Neuronal stem cell (in vitro differentiated cells): ENCODE results near the gene KHDRBS1.
"Not testable (repeated sequence)": the region's sequence is repeated elsewhere in the genome, so short reads cannot be mapped to it uniquely, and the experiment has no call there.

ENCODE experiments used
- DNase-seq: peaks from one replicate; pipeline ENCODE4 v3.0.0-alpha.2; 2013; ENCODE audit warnings: low spot score
- H2AFZ ChIP-seq: one replicate; pipeline ENCODE4 v1.6.1; 2013; ENCODE audit warnings: mild to moderate bottlenecking, low read length, inconsistent platforms
- H2AK5ac ChIP-seq: 2 replicates; pipeline ENCODE4 v1.6.1; 2013; ENCODE audit warnings: low read depth, mild to moderate bottlenecking, inconsistent platforms, low read length, moderate library complexity, mixed read lengths
- H2BK120ac ChIP-seq: 2 replicates; pipeline ENCODE4 v1.6.1; 2013; ENCODE audit warnings: low read depth, mild to moderate bottlenecking, inconsistent platforms, low read length, moderate library complexity, mixed read lengths
- H2BK12ac ChIP-seq: one replicate; pipeline ENCODE4 v1.6.1; 2013; ENCODE audit warnings: low read length, inconsistent platforms
- H2BK15ac ChIP-seq: 2 replicates; pipeline ENCODE4 v1.6.1; 2013; ENCODE audit warnings: mild to moderate bottlenecking, low read length, inconsistent platforms, mixed read lengths
- H2BK5ac ChIP-seq: one replicate; pipeline ENCODE4 v1.6.1; 2013; ENCODE audit warnings: inconsistent platforms, mild to moderate bottlenecking, low read length, moderate library complexity
- H3K14ac ChIP-seq: one replicate; pipeline ENCODE4 v1.6.1; 2013; ENCODE audit warnings: low read length, inconsistent platforms
- H3K18ac ChIP-seq: 2 replicates; pipeline ENCODE4 v1.6.1; 2013; ENCODE audit warnings: low read length, inconsistent platforms
- H3K23ac ChIP-seq: 2 replicates; pipeline ENCODE4 v1.6.1; 2013; ENCODE audit warnings: low read depth, mild to moderate bottlenecking, mixed read lengths, low read length, inconsistent platforms; ENCODE audit not compliant: poor library complexity
- H3K27ac ChIP-seq: replicated peaks from 3 replicates; pipeline ENCODE4 v1.5.1; 2013; ENCODE audit warnings: low read length, inconsistent platforms
- H3K27me3 ChIP-seq, 3 experiments: 2 replicates each; pipeline ENCODE4 v1.6.1; 2013; ENCODE audit warnings: low read length in 3 of 3, mild to moderate bottlenecking in 2 of 3, inconsistent platforms in 1 of 3, low read depth in 1 of 3, mixed read lengths in 1 of 3, moderate library complexity in 1 of 3; ENCODE audit not compliant: control insufficient read depth in 3 of 3, insufficient read depth in 3 of 3
- H3K36me3 ChIP-seq, 2 donors: replicated peaks in 1 of 2; 2 replicates each; pipeline ENCODE4 v1.6.1; 2013; ENCODE audit warnings: low read length in 2 of 2; ENCODE audit not compliant: control insufficient read depth in 2 of 2, insufficient read depth in 2 of 2
- H3K4ac ChIP-seq: 2 replicates; pipeline ENCODE4 v1.6.1; 2013; ENCODE audit warnings: inconsistent platforms, mild to moderate bottlenecking, low read length, moderate library complexity
- H3K4me1 ChIP-seq, 2 donors: 1 replicate in 1 of 2; 2 replicates in 1 of 2; pipeline ENCODE4 v1.6.1; 2013; ENCODE audit warnings: low read length in 2 of 2, low read depth in 1 of 2; ENCODE audit not compliant: control insufficient read depth in 2 of 2, insufficient read depth in 1 of 2
- H3K4me2 ChIP-seq: one replicate; pipeline ENCODE4 v1.6.1; 2013; ENCODE audit warnings: mild to moderate bottlenecking, low read length, inconsistent platforms; ENCODE audit not compliant: insufficient read depth, poor library complexity, severe bottlenecking
- H3K4me3 ChIP-seq, 2 donors: 2 replicates each; pipeline ENCODE4 v1.5.1; 2013; ENCODE audit warnings: low read length in 2 of 2, mild to moderate bottlenecking in 2 of 2, inconsistent platforms in 1 of 2, moderate library complexity in 1 of 2
- H3K79me1 ChIP-seq: one replicate; pipeline ENCODE4 v1.6.1; 2013; ENCODE audit warnings: low read depth, mild to moderate bottlenecking, inconsistent platforms, low read length, moderate library complexity
- H3K9ac ChIP-seq: one replicate; pipeline ENCODE4 v1.6.1; 2013; ENCODE audit warnings: mild to moderate bottlenecking, low read depth, low read length, inconsistent platforms; ENCODE audit not compliant: poor library complexity
- H3K9me3 ChIP-seq, 2 donors: replicated peaks in 1 of 2; 2 replicates each; pipeline versions ENCODE3 to v1.6.1; 2013; ENCODE audit warnings: low read length in 2 of 2, mild to moderate bottlenecking in 2 of 2, inconsistent platforms in 1 of 2, low read depth in 1 of 2, mixed read lengths in 1 of 2, moderate library complexity in 1 of 2; ENCODE audit not compliant: control insufficient read depth in 2 of 2, insufficient read depth in 1 of 2
- H4K8ac ChIP-seq: one replicate; pipeline ENCODE4 v1.6.1; 2013; ENCODE audit warnings: low read depth, mild to moderate bottlenecking, inconsistent platforms, low read length, moderate library complexity
- H4K91ac ChIP-seq: one replicate; pipeline ENCODE4 v1.6.1; 2013; ENCODE audit warnings: low read length, low read depth, mild to moderate bottlenecking, inconsistent platforms; ENCODE audit not compliant: poor library complexity
- WGBS, 2 donors: extraction: QIAGEN DNeasy Blood & Tissue Kit; methylation state at CpG; one replicate each; pipeline ENCODE4 v1.1.7; 2013; ENCODE audit warnings: missing lambda C conversion rate in 2 of 2, mixed read lengths in 1 of 2; ENCODE audit not compliant: insufficient read length in 2 of 2, insufficient replicate concordance in 1 of 2; ENCODE audit errors: extremely low coverage in 2 of 2; 5-methylcytosine and 5-hydroxymethylcytosine counted together

KHDRBS1 gene

GRCh38 chr1:31991182-31991581, 22.5 kb upstream of the KHDRBS1 start:
- H3K27me3 ChIP-seq = peaks cover 0 to 15% (median 0%) of the 10 kb centered on the region in 3 experiments
- H3K27ac ChIP-seq = no peak overlapping the region
- no peak overlapping the region for H2BK15ac ChIP-seq
- H3K79me1 ChIP-seq = no peaks in the 10 kb centered on the region
- H3K9me3 ChIP-seq = no peaks in the 10 kb centered on the region
- H3K18ac ChIP-seq = no peak overlapping the region
- no peak overlapping the region for H3K9ac ChIP-seq
- no peak overlapping the region for H4K91ac ChIP-seq
- H2BK12ac ChIP-seq = no peak overlapping the region
- no peak overlapping the region for H2BK120ac ChIP-seq
- no peak overlapping the region for H3K23ac ChIP-seq
- H3K4ac ChIP-seq = no peak overlapping the region
- H3K14ac ChIP-seq = no peak overlapping the region
- H4K8ac ChIP-seq = no peak overlapping the region
- no peak overlapping the region for H3K4me2 ChIP-seq
- H2AFZ ChIP-seq = no peak overlapping the region
- no peak overlapping the region for H2AK5ac ChIP-seq
- no peak overlapping the region for H3K4me3 ChIP-seq
- no CpG with 5 or more reads among the region's 1 CpG for WGBS, 2 donors
- H3K4me1 ChIP-seq = peaks cover 8% of the 10 kb centered on the region in 2 donors
- no peak for DNase-seq
- H3K36me3 ChIP-seq = no peaks in the 10 kb centered on the region
- H2BK5ac ChIP-seq = no peak overlapping the region

- H2BK120ac ChIP-seq = no peak overlapping the region
- H3K18ac ChIP-seq = no peak overlapping the region
- no peaks in the 10 kb centered on the region for H3K79me1 ChIP-seq
- no peak overlapping the region for H2BK5ac ChIP-seq
- H4K91ac ChIP-seq = no peak overlapping the region
- no peak overlapping the region for H2BK12ac ChIP-seq
- no peaks in the 10 kb centered on the region for H3K9me3 ChIP-seq
- no peak overlapping the region for H3K23ac ChIP-seq
- H3K9ac ChIP-seq = no peak overlapping the region
- H3K14ac ChIP-seq = no peak overlapping the region
- no peak overlapping the region for H2AK5ac ChIP-seq
- peaks cover 0 to 10% (median 0%) of the 10 kb centered on the region in 3 experiments for H3K27me3 ChIP-seq
- H2AFZ ChIP-seq = no peak overlapping the region
- H3K36me3 ChIP-seq = no peaks in the 10 kb centered on the region
- WGBS, 2 donors = no CpG with 5 or more reads among the region's 3 CpGs
- no peak overlapping the region for H3K4ac ChIP-seq
- no peak for DNase-seq
- no peak overlapping the region for H3K4me3 ChIP-seq
- H3K4me1 ChIP-seq = no peaks in the 10 kb centered on the region
- no peak overlapping the region for H4K8ac ChIP-seq
- H3K27ac ChIP-seq = no peak overlapping the region
- no peak overlapping the region for H2BK15ac ChIP-seq
- no peak overlapping the region for H3K4me2 ChIP-seq
Observed at GRCh38 chr1:31995263-31995662, 18.4 kb upstream of the KHDRBS1 start.

- not testable (repeated sequence) for H3K36me3 ChIP-seq, H2BK5ac ChIP-seq, H3K4me2 ChIP-seq, H3K9ac ChIP-seq, H2BK15ac ChIP-seq, H3K23ac ChIP-seq, H3K27me3 ChIP-seq, H3K14ac ChIP-seq, H2BK120ac ChIP-seq, H3K18ac ChIP-seq, H3K27ac ChIP-seq, H4K91ac ChIP-seq, H4K8ac ChIP-seq, H2AFZ ChIP-seq, DNase-seq, H2BK12ac ChIP-seq, H3K4me3 ChIP-seq, H2AK5ac ChIP-seq, H3K4me1 ChIP-seq, H3K9me3 ChIP-seq, H3K4ac ChIP-seq, H3K79me1 ChIP-seq
- whole genome bisulfite sequencing, 2 donors = no CpG with 5 or more reads among the region's 5 CpGs
Observed at GRCh38 chr1:31996121-31996520, 17.5 kb upstream of the KHDRBS1 start.

- Histone ChIP-seq H3K79me1 (no peaks in the 10 kb centered on the region), H3K27me3 (peaks cover 0 to 10% (median 0%) of the 10 kb centered on the region in 3 experiments)
- WGBS, 2 donors = no CpG with 5 or more reads among the region's 5 CpGs
Observed at GRCh38 chr1:32001863-32002262, 11.8 kb upstream of the KHDRBS1 start.

More at GRCh38 chr1:32001863-32002262, 11.8 kb upstream of the KHDRBS1 start:
- no peak overlapping the region for H2BK5ac ChIP-seq
- H3K4me2 ChIP-seq = no peak overlapping the region
- no peak overlapping the region for H2BK12ac ChIP-seq
- no peak overlapping the region for H3K14ac ChIP-seq
- H3K27ac ChIP-seq = no peak overlapping the region
- H3K4me1 ChIP-seq = peaks cover 0 to 2% of the 10 kb centered on the region in 2 donors
- H3K9ac ChIP-seq = no peak overlapping the region
- H4K91ac ChIP-seq = no peak overlapping the region
- H2BK15ac ChIP-seq = no peak overlapping the region
- no peaks in the 10 kb centered on the region for H3K9me3 ChIP-seq
- no peak for DNase-seq
- no peak overlapping the region for H3K18ac ChIP-seq
- no peak overlapping the region for H3K23ac ChIP-seq
- no peak overlapping the region for H2BK120ac ChIP-seq
- no peak overlapping the region for H3K4ac ChIP-seq
- H2AFZ ChIP-seq = no peak overlapping the region
- H3K36me3 ChIP-seq = no peaks in the 10 kb centered on the region
- H4K8ac ChIP-seq = no peak overlapping the region
- H3K4me3 ChIP-seq = no peak overlapping the region
- H2AK5ac ChIP-seq = no peak overlapping the region
